Activated CD8-positive, alpha-beta memory T cell treated with anti-CD3 and anti-CD28 coated beads for 1 hour (primary cell): ENCODE results near the gene LAG3.

Source experiments
- DNase-seq, 2 donors: peaks; one replicate each; pipeline ENCODE4 v3.0.0-alpha.2; 2020; ENCODE audit warnings: low read depth in 1 of 2; ENCODE audit errors: extremely low read depth in 1 of 2

The LAG3 gene

DNA sequence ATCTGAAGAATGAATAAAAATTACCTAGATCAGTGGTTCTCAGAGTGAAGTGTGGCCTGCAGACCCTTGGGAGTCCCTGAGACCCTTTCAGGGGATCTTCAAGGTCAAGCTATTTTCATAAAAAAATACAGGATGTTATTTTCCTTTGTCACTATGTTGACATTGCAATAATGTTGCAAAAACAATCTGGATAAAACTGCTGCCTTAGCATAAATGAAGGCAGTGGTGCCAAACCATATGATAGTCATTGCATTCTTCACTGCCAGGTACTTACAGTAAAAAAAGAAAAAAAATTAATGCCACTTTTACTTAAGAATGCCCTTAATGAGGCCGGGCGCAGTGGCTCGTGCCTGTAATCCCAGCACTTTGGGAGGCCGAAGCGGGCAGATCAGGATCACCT lies 15.0 kb downstream of the LAG3 start:
- DNase-seq: no peak

GRCh38 chr12:6788972-6789924 lies 16.9 kb downstream of the LAG3 start, which contains the start of gene CD4:
Gene CD4 (plus strand): TSS chr12:6789528. CDS start chr12:6800139, 10,611 bp downstream.
- no peak for DNase-seq

- no peak for DNase-seq
These were observed 18.3 kb downstream of the LAG3 start for GRCh38 chr12:6790496-6791150.

DNA sequence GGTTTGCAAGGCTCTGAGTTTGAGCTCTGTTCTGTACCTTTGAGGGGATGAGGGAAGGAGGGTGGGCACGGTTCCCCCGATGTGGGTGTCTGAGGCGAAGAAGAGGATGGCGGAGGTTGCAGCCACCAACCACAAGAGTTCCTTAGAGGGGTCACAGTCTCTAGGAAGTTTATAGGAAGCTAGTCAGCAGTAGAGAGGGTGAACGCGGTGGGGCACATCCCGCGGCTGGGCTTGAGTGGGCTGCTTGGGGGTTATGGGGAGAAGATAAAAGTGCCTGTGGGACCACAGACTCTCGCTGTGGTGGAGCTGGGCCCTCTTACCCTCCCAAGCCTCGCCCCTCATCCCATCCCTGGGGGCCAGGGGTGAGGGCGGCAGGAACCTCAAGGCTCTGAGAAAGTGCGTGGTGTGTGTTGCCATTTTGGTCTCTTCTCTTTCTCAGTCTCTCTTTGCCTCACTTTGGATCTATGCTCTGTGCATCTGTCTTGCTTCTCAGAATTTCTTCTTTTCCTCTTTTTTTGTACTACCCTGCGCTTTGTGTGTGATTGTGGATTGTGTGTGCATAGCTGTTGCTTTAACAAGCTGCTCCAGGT lies 19.7 kb downstream of the LAG3 start:
- DNase-seq: no peak

DNA sequence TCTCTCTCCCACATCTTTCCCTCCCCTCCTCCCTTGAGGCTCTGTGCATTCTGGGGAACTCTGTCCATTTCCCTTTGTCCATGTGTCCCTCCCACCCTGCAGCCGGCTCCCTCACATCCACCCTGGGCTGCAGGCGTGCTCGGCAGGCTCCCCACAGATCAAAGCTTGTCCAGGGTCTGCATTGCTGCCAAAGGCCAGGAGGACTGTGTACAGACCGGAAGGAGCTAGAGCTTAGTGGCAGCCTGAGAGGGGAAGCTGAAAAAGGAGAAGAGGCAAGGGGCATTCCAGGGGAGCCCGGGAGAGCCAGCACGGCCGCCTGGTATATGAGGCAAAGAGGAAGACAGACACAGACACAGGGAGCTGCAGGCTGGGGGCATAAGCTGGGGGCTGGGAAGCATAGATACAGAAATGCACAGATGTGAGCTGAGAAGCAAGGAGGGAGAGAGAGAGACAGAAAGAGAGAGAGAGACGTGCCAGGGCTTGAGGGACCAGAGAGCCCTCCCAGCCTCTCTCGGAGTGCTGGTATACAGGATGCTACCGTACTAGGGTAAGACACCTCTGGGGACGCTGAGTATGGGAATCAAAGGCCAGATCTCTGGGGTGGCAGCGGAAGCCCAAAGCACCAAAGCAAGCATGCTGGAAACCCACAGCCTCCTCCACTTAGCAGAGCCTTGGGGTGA lies 20.3 kb downstream of the LAG3 start:
- no peak for DNase-seq

DNA sequence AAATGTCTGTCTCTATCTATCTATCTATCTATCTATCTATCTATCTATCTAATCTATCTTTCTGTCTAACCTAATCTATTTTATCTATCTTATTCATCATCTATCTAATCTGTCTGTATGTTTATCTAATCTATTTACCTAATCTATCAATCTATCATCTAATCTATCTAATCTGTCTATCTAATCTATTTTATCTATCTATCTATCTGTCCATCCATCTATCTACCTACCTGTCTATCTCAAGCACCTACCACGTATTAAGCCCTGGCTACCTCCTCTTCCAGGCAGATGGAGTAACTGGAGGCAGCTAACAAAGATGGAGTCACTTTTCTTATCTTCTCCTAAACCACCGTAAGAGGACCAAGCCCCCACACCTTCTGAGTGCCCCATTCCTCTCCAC lies 22.8 kb downstream of the LAG3 start:
- DNase-seq: no peak

DNA sequence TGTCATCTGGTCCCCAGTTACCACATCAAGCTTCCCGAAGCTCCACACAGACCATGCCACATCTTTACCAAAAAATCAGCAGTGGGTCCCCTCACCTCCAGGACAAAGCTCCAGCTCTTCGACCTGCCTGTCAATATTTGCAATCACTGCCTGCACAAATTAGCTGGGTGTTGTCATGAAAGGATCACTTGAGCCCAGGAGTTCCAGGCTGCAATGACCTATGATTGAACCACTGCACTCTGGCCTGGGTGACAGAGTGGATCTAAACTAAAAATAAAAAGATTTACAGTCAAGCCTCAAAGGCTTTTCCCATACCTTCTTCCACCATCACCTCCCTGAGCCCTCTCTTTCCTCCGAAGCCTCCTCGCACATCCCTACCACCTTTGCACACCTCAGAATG lies 24.3 kb downstream of the LAG3 start:
- no peak for DNase-seq

GRCh38 chr12:6799147-6799546 lies 26.8 kb downstream of the LAG3 start:
- no peak for DNase-seq

GRCh38 chr12:6807170-6807569 lies 34.9 kb downstream of the LAG3 start:
- DNase-seq: no peak

DNA sequence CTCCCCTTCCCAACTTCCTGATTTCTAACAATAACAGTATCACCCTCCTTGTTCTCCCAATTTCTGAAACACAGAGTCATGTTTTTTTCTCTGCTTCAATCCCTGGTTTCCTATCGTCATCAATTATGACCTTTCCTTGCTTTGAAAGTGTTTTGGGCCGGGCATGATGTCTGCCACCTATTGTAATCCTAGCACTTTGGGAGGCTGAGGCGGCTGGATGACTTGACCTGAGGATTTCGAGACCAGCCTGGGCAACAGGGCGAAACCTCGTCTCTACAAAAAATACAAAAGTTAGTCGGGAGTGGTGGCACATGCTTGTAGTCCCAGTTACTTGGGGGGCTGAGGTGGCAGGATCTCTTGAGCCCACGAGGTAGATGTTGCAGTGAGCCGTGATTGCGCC lies 36.7 kb downstream of the LAG3 start:
- DNase-seq: no peak

DNA sequence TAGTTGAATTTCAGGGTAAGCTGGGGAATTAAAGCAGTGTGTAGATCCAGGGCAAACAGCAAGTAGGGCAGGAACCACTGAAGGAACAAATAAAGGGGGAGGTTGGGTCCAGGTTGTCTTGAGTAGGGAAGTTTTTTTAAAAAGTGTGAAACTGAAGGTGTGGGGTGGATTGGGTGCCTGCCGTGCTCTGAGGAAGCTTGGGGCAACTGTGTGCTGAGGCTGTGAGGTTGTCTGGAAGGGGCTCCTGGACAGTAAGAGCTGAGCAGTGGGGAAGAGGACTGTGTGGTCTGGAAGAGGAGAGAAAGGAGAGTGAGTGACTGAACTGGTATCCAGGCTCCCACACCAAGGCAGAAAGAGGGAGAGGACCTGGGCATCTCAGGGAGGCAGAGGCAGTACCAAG lies 38.4 kb downstream of the LAG3 start:
- no peak for DNase-seq

DNA sequence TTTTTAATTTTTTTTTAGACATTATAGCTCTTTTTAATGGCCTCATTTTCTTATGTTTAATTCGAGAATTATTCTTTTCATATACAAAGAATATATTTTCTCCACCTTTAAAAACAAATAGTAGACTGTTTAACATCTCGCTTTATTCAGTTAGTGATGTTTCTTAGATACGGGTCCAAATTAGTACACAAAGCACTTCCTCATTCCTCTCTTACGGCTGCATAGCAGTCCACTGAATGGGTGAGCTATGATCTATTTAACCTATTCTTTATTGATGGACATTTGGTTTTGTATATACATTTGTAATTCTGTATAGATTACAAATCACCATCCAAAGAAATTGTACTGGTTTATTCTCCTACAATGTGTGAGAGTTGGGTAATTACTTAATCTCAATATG lies 41.0 kb downstream of the LAG3 start:
- DNase-seq: no peak

DNA sequence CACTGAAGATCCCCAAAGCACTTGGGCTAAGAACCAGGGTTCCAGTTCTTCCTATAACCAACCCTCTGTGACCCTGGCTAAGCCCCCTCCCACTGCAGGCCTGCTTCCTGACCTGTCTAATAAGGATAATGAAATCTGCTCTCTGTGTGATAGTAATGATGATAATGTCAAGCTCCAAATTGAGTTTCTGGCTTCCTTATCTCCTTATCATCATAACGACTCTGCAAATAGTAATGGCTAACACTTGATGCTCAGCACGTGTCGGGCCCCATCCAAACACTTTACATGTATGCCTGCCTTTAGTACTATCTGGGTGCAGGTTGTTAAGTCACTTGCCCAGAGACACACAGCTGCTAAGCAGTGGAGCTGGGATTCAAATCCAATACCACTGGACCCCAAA lies 44.3 kb downstream of the LAG3 start:
- DNase-seq: no peak

DNA sequence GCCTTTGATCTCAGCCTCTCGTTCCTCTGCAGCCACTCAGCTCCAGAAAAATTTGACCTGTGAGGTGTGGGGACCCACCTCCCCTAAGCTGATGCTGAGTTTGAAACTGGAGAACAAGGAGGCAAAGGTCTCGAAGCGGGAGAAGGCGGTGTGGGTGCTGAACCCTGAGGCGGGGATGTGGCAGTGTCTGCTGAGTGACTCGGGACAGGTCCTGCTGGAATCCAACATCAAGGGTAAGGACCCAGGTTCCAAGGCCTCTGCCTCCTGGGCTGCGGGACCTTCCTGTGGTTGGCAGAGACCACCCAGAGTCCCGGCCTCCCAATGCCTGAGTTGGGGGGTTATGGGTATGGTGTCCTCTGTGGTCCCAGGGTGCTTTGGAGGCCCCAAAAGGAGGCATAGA lies 44.8 kb downstream of the LAG3 start:
- no peak for DNase-seq

- DNase-seq: no peak
These were observed 45.4 kb downstream of the LAG3 start for GRCh38 chr12:6817662-6818157.

DNA sequence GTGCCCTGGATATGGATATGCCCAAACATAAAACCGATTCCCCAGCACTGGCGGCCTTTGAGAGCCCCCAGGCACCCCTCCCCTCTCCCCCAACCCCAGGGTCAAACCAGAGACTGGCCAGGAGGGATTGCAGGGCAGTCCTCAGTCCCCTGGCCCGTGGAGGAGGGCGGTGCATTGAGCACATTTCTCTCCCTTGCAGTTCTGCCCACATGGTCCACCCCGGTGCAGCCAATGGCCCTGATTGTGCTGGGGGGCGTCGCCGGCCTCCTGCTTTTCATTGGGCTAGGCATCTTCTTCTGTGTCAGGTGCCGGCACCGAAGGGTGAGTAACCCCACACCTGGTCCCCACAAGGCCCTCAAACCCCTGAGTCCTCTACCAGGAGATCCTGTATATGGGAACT lies 45.9 kb downstream of the LAG3 start:
- DNase-seq: no peak

- DNase-seq: no peak
These were observed 46.3 kb downstream of the LAG3 start for GRCh38 chr12:6818645-6819044.

DNA sequence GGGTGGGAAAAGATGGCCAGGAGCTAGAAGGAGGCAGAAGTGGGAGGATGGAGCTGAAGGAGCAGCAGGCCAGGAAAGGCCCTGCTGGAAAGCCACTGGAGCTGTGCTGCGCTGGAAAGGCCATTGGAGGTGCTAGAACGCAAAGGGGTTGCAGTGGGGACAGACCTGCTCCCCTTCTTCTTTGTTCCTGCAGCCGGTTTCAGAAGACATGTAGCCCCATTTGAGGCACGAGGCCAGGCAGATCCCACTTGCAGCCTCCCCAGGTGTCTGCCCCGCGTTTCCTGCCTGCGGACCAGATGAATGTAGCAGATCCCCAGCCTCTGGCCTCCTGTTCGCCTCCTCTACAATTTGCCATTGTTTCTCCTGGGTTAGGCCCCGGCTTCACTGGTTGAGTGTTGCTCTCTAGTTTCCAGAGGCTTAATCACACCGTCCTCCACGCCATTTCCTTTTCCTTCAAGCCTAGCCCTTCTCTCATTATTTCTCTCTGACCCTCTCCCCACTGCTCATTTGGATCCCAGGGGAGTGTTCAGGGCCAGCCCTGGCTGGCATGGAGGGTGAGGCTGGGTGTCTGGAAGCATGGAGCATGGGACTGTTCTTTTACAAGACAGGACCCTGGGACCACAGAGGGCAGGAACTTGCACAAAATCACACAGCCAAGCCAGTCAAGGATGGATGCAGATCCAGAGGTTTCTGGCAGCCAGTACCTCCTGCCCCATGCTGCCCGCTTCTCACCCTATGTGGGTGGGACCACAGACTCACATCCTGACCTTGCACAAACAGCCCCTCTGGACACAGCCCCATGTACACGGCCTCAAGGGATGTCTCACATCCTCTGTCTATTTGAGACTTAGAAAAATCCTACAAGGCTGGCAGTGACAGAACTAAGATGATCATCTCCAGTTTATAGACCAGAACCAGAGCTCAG lies 47.0 kb downstream of the LAG3 start:
- DNase-seq: no peak

- no peak for DNase-seq
These were observed 47.8 kb downstream of the LAG3 start for GRCh38 chr12:6820166-6820565.
